Medulla oblongata (tissue), 1 donor: ENCODE data around the gene RAB4A.
A peak's percentile ranks its signal among the peaks of the same experiment; 100 is the strongest.
"Not testable (repeated sequence)": the region's sequence is repeated elsewhere in the genome, so short reads cannot be mapped to it uniquely, and the experiment has no call there.

Source experiments
- DNase-seq: peaks from one replicate; pipeline ENCODE4 v3.0.0-alpha.2; 2015; ENCODE audit errors: extremely low spot score

RAB4A gene

DNA sequence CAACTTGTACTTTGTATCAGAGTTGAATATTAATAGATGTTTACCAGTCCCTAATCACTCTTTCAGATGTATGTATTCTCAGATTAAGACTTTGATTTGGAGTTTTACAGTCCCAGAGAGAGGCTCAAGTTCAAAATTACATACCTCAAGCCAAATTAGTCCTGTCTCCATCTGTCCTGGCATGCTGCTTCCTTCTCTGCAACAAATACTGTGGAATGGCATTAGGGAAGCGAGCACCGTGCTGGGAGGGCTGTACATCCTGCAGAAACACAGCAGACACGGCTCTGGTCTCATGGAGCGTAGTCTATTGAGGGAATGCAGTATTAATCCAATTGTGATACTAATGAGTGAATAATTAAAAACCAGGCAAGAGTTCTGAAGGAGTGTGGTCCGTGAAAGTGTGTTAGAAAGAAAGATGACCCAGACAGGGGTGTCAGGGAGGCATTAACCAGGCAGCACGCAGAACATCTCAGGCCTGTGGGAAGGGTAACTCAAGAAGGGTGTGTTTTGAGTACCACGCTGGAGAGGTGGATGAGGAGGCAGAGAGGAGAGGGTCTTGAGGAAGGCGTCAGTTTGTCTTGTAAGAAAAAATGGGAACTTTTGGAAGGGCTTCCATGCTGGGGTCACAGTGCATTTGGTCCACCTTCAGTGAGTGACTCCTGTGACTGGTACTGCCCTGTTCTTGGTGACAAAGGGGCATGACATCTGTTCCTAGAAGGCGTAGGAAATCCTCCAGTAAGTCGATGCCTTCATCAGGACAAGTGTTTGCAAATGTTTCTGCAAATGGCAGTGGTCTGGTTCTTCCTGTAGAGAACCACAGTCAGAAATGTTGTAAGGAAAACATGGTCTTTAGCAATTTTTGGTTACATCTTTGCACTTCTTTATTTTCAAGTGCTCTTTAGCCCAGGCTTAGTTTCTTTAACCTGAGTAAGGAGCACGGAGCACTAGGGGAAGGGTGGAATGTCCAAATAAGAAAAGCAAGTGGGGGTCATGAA, 1.6 kb downstream of the RAB4A start:
- DNase-seq = no peak

DNA sequence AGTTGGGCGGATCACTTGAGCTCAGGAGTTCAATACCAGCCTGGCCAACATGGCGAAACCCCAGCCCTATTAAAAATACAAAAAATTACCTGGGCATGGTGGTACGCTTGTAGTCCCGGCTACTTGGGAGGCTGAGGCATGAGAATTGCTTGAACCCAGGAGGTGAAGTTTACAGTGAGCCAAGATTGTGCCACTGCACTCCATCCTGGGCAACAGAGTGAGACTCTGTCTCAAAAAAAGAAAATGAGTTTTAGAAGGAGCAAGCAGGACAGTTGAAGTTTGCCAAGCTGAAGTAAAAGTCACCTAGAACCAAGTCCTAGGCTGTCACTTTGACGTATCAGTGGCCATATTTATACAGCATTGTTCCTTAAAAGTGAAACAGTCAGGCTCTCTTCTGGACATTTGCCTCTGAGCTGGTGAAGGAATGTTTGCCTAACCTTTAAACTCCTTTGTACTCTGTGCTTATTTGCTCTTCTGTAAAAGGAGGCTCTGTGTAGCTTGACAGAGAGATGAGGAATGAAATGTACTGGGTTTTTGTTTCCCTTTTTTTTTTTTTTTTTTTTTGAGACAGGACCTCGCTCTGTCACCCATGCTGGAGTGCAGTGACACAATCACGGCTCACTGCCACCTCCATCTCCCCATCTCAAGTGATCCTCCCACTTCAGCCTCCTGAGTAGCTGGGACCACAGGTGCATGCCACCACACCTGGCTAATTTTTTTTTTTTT, 2.8 kb downstream of the RAB4A start:
- peak; percentile 32 for DNase-seq

DNA sequence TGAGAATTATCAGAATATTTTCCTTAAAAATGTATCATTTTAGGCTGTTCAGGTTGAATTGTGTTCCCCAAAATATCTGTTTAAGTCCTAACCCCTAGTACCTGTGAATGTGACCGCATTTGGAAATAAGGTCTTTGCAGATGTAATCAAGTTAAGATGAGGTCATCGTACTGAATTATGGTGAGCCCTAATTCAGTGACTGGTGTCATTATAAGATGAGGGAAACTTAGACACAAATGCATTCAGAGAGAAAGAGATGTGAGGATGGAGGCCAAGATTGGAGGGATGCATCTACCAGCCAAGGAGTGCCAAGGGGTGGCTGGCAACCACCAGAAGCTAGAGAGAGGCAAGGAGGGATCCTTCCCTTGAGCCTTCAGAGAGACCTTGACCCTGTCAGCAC, 4.1 kb downstream of the RAB4A start:
- no peak for DNase-seq

DNA sequence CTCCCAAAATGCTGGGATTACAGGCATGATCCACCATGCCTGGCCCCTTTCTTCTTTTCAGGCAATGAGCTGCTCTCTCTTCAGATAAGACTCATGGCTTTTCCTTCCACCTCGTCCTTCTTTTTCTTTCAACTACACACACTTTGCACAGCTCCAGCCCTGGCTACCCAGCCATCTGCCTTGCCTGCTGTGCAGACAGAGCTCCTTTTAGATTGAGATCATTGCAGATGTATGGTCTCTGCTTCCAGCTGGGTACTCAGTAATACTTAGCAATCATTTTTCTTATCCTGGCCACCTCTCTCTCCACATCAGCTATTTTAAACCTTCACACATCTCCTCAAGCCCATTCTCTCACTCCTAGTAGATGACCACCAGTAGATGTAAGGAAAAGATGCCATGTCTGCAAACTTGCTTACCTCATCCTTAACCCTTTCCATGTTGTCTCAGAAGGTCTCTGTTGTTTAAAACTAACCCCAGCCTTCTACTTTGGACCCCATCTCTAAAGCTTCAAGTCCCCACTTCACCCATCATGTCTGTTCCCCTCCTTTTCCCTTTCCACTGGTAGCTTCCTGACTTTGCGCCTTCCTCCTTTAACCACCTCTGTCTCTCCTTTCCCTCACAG, 7.3 kb downstream of the RAB4A start:
- DNase-seq = no peak

DNA sequence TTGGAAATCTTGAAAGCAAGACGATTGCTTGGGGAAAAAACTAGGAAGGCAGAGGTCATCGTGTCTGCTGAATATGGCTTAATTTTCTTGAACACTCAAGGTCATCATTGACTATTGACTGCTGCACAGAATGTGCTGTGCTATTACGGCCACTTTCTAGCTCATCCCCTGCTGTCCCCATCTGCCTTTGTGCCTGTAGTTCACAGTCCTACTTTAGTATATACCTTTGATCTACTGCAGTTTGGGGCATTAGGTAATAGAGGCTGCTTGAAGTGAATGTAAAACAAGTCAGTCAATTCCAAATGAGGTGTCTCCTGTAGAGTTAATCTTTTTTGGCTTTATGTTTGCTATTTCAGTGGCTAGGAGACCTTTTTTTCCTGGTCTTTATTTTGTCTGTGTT, 8.3 kb downstream of the RAB4A start:
- no peak for DNase-seq

DNA sequence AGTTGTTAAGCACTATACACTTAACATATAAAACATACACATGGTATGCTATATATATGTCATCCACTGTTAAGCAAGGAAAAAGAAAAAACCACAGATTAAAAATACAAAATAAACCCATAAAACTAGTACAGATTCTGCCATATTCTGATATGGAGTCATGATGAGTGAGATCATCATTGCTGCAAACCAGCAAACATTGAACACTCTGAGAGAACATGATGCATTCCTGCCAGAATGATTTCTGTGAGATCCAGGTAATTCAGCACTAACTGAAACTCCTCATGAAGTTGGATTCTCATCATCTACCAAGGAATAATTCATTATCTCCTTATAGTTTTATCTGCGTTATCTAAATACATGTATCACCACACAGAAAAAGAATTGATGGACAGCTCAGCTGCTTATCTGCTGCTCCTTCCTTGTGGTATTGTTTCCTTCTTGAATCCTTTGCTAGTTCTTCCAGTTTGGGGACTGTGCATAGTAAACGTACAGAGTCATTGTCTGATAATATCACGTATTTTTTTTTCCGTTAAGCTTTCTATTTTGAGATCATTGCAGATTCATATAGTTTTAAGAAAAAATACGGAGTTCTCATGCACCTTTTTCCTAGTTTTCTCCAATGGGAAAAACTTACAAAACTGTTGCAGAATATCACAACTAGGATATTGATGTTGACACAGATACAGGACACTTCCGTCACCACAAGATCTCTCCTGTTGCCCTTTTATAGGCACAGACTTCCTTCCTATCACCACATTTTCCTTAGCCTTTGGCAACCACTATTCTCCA, 9.3 kb downstream of the RAB4A start:
- no peak for DNase-seq

DNA sequence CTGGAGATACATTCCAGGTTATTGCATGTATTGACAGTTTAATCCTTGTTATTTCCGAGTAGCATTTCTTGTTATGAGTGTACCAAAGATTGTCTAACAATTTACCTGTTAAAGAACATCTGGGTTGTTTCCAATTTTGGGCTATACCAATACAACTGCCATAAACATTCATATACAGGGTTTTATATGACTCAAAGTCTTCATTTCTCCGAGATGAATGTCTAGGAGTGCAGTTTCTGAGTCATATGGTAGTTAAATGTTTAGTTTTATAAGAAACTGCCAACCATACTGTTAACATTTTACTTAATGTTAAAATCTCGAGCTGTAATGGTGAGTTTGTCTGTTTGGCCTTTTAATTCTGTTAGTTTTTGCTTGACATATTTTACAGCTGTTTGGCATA, 10.0 kb downstream of the RAB4A start:
- DNase-seq = no peak

DNA sequence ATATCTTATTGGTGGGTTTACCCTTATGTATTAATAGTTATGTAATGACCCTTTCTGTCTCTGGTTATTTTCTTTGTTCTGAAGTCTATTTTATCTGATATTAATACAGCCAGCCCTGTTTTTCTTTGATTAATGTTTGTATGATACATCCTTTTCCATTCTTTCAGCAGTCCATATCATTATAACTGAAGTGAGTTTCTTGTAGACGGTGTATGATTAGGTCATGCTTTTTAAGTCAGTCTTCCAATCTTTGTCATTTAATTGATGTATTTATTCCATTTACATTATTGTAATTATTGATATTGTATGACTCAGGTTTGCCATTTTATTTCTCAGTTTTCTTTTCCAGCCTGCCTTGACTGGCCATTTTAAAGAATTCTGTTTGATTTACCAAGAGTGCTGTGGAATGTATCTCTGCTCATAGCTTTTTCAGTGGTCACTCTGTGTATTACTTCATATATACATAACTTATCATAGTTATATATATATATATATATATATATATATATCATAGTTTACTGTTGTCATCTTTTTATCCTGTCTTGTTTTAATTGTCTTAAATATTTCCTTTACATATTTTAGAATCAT, 10.5 kb downstream of the RAB4A start:
- no peak for DNase-seq

DNA sequence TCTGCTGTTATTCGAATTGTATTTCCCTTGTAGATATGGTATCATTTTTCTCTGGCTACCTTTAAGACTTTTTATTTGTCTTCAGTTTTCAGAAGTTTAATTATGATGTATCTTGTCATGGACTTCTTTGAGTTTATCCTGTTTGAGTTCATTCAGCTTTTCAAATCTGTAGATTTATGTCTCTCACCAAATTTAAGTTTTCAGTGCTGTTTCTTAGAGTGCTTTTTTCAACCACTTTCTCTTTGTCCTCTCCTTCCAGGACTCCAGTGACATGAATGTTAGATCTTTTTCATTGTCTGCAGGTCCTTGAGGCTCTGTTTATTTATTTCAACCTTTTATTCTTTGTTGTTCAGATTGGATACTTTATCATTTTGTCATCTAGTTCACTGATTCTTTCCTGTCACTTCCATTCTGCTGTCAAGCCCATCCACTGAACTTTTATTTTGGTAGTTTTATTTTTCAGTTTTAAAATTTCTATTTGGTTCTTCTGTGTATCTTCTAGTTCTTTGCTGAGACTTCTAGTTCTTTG, 11.4 kb downstream of the RAB4A start:
- no peak for DNase-seq

DNA sequence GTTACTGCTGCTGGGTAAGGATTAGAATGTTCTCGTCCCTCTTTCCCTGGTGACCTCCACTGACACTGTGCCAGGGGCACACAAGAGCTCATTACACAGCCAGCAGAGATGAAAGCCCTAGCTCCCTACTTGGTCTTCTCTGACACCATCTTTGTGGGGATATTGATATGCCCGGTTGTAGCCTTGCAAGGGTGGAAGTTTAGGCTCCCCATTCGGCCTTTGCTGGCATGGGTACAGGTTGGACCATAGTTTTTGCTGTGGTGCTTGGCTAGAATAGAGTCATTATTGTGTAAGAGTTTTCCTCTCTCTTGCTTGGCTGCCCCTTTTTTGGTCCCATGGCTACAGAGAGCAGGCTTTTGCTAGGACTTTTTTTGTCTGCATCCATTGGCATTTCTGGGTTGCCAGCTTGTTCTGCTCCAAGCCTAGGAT, 12.3 kb downstream of the RAB4A start:
- peak; percentile 74 for DNase-seq

DNA sequence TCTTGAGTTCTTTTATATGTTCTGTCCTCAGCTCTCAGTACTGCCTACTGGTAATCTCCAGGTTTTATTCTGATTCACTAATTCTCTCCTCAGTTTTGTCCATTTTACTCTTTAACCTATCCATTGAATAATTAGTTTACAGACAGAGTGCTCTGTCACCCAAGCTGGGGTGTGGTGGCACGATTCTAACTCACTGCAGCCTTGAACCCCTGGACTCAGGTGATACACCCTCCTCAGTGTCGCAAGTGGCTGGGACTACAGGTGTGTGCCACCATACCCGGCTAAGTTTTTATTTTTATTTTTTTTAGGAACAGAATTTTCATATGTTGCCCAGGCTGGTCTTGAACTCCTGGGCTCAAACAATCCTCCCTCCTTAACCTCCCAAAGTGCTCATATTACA, 14.0 kb downstream of the RAB4A start:
- no peak for DNase-seq

DNA sequence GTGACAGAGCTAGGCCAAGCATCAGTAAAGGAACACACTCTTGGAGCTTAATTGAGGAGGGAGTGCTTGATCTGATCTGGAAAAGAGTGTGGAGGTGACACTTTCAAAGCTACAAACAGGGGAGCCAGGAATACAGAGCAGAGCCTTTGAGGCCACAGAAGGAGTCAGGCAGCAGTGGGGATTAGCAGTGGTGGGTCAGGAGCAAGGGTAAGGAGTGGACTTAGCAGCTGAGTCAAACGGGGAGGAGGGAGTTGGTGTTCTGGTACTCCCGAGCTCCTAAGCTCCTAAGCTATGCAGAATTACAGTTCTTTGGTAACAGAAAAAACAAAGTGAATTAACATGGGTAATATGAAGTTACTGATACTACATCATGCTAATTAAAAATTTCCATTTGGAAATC, 14.5 kb downstream of the RAB4A start:
- no peak for DNase-seq

DNA sequence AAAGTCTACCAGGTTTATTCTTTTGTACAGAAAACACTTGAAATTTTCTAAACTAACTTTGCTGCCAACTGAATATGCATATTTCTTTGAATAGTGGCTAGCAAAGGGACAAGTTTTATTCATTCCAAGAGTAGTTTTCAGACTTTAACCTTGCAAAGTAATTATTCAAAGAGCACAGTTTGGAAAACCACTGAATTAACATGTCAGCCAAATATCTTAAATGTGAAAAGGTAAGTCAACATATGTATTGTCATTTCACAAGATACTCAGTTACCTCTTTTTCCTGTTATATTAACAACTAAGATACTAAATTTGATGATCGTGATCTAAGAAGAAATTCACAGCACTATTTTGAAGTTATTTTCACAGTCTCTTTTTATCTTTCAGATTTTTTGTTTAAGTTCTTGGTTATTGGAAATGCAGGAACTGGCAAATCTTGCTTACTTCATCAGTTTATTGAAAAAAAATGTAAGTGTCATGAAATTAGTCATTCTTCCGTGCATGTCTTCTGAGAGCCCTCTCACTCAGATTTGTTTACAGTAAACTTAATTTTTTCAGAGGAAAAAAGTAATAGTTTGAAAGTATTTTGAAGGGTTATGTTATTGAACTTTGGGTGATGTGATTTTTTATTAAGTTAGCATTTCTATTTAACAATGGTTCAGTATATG, 15.3 kb downstream of the RAB4A start:
- DNase-seq = no peak

DNA sequence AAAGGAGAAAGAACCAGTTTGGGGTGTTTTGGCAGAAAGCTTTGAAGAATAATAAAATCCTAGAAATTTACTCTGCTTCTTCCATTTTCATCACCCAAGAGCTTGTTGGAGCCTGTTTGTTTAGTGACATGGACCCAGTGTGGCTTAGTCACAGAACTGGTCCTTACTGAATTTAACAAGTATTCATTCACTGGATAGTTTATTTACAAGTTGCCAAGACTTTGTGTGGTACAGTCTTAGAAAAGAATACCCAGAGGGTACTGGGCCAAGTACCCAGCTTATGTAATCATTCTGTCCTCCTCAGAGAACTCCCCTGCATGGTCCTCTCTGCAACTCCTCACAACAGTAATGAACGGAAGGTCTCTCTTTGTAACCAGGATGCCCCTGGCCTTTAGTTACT, 16.4 kb downstream of the RAB4A start:
- DNase-seq = peak; percentile 55

DNA sequence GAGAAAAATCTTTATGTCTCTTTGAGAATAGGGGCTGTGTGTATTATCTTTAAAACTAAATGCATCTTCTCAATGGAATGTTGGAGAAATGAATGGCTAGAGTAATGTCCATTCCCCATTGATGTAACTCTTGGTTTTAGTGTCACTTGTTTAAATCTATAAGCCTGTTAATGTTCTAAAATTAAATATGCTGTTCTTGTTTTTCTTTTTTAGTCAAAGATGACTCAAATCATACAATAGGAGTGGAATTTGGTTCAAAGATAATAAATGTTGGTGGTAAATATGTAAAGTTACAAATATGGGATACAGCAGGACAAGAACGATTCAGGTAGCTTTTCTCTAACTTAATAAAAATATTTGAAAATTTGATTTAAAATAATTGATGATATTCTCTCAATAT, 17.6 kb downstream of the RAB4A start:
- DNase-seq = no peak

DNA sequence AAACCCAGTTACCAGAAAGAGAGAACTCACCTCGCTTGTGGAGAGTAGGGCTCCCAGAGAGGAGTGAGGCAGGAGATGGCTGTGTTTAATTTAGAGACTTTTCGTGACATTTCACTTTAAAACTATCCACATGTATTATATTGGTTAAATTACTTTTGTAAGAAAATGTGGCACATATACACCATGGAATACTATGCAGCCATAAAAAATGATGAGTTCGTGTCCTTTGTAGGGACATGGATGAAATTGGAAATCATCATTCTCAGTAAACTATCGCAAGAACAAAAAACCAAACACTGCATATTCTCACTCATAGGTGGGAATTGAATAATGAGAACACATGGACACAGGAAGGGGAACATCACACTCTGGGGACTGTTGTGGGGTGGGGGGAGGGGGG, 20.8 kb downstream of the RAB4A start:
- DNase-seq = not testable (repeated sequence)

DNA sequence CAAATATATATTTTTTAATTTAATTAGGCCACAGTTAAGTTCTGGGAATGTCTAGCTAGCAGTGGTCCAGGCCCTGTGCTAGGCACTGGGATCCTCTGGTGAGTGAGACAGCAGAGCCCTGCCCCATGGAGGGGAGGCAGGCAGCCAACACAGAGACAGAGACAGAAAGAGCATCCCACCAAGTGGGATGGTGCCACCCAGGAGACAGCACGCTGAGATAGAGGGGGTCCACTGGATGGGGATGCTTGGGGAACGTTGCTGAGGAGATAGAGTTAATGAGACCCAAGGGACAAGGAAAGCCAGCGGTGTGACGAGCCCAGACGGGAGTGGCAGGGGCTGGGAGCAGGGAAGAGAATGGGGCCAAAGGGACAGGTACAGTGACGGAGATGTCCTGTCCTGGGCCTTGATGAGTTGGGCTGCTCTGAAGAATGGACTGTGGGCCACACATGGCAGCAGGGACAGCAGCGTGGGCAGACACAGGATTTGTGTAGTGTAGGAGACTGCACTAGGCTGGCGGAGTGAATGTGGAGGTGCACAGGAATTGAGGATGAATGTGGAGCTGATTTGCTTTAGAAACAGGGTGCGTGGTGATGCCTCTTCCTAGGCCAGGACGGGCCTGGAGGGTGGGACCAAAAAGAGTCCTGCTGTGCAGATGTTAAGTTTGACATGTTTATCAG, 22.8 kb downstream of the RAB4A start:
- no peak for DNase-seq

DNA sequence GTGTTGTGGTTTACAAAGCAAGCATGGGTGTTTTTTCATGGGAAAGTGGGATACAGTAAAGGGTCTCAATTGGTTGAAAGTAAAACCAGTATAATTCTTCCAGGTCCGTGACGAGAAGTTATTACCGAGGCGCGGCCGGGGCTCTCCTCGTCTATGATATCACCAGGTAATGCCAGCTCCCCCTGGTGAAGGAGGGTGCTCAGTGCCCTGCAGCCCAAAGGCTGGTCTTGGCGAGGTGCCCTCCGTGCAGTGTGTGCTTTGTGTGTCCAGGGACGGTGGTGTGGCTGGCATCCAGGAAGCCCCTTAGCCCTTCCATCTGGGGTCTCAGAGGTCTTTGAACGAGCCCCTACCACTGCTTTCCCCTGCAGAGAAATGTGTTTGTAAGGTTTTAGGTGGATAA, 24.8 kb downstream of the RAB4A start:
- DNase-seq = no peak

DNA sequence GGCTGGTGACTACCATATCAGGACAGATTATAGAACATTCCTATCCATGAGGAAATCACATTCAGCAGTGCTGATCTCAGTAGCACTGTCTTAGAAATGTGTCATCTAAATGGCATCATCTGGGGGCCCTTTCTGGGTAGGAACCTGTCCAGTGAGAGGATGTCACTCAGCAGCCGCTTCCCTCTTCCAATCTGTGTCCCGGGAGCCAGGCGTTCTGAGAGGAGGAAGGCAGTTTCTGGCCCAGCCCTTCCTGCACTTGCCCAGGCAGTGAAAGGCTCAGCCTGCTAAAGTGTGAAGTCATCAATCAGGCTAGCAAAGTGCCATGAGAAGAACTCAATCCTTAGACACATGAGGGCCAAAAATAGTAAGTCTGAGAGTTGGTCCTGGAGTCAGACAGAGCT, 25.6 kb downstream of the RAB4A start:
- peak; percentile 64 for DNase-seq

DNA sequence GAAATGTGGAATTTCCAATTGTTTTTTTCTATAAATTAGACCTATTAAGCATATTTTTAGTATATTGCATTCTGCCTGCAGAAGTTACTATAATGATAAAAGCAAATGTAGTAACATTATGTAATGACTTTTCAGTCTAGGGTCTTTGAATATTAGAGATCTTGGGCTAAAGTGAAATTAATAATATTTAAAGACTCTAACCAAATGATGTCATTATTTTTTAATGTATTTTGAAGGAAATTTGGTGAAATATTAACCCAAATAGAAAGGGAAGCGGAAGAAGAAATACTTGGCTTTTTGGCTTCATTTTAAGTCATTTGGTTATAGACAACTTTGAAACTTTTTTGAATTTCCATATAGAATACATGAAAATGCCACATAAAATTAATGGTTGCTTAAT, 26.8 kb downstream of the RAB4A start:
- DNase-seq = no peak
